Measurements from ENCODE around the gene SLCO2B1.

SLCO2B1 gene

DNA sequence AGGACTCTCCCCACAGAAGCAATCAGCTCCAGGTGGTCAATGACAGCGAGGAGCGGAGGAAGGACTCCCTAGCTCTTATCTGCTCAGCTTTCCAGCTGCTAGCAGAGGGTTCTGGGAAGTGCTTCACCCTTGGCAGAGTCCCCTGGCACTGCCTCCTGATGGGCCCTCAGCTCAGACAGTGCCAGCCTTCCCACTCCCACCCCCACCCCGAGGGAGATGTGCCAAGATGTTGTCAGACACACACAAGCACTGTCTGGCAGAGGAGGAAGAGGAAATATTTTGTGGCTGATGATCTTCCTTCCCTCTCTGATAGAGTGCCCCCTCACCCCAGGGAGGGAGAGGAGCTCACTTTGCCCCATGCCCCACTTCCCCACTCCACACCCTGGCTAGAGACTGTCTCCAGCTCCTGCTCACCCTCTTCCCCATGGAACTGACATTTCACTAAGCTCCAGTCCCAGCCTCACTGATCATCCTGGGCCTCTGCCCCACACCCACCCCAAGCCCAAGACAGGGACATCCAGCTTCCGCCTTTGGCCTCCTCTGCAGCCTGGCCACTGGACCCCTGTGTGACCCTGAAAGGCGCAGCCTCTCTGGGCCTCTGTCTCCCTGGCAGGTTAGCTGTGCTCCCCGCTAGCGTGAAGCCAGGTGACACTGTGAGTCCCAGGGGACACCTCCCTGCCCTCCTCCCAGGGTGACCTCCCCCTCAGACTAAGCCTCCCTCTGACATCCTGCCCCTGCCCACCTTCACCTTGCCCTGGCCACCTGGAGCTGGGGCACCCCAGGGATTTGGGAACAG, 44.5 kb downstream of the SLCO2B1 start:
- DNase-seq, result no peak

GRCh38 chr11:75196426-75196825, 45.5 kb downstream of the SLCO2B1 start:
- DNase-seq, result no peak

DNA sequence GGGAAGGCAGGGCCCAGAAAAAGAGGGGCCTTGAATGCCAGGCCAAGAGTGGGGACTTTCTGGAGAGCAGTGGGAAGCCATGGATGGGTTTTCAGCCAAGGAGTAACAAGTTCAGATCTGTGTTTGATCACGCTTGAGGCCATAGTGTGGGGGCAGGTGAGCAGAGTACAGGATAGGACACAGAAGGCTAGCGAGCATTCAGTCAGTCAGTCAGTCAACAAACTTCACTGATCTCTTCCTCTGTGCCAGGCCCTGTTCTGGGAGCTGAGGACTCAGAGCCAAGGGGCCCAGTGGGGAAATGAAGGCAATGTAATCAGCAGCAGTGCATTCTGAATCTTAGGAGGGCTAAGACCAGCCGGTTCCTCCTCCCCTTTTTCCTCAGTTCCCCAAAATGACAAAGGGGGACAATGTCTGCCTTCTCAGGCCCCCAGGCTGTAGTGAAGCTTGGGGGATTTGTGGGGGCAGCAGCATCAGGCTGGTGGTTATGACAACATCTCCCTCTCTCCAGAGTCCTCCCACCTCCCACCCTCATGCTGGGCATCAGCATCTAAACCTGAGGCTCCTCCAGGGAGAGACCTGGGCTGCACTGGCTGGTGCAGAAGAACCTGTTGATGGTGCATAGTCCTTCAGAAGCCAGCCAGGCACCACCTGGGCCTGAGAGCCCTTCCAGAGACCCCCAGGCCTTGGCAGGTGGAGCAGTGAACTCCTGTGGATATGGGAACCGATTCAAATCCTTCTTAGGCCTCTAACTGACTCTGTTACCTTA, 46.8 kb downstream of the SLCO2B1 start:
- DNase-seq, result no peak

- DNase-seq, result no peak
Measured at GRCh38 chr11:75198278-75198973, 47.5 kb downstream of the SLCO2B1 start.

- no peak for DNase-seq
Measured at GRCh38 chr11:75199412-75199955, 48.6 kb downstream of the SLCO2B1 start.

- DNase-seq, result no peak
Measured at GRCh38 chr11:75200051-75200450, 49.1 kb downstream of the SLCO2B1 start.

DNA sequence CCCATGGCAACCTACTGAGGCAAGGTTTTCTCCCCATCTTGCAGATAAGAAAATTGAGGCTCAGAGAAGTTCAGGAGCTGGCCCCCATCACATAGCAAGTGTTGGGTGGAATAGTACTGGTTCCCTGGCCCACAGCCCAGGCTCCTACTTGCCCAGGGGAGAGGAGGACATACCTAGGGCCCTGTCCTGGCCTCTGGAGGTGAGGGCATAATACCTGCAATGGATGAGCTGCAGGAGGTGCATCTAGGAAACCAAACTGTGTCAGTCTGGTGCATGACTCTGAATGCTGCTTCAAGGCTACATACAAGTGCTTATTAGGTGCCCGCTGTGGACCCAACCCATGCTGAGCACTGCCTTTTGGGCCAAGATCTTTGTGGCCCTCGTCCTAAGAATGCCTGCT, 49.6 kb downstream of the SLCO2B1 start:
- DNase-seq, result no peak

- DNase-seq, result no peak
Measured at GRCh38 chr11:75201771-75202170, 50.9 kb downstream of the SLCO2B1 start.

GRCh38 chr11:75202195-75202594, 51.3 kb downstream of the SLCO2B1 start:
- no peak for DNase-seq

DNA sequence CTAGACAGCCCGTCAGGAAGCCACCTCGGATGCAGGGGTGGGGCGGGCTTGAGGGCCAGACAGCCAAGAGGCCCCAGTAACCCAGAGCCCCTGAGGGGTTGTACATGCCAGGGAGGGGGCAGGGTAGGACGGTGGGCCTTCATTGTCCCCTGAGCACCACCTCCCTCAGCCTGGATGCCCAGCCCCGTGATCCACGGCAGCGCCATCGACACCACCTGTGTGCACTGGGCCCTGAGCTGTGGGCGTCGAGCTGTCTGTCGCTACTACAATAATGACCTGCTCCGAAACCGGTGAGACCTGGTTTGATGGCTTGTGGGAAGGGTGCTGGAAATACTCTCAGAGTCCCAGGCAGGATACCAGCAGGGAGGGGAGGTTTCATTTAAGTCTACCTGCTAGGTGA, 52.2 kb downstream of the SLCO2B1 start:
- DNase-seq, result no peak

- DNase-seq, result no peak
Measured at GRCh38 chr11:75203641-75204011, 52.7 kb downstream of the SLCO2B1 start.

DNA sequence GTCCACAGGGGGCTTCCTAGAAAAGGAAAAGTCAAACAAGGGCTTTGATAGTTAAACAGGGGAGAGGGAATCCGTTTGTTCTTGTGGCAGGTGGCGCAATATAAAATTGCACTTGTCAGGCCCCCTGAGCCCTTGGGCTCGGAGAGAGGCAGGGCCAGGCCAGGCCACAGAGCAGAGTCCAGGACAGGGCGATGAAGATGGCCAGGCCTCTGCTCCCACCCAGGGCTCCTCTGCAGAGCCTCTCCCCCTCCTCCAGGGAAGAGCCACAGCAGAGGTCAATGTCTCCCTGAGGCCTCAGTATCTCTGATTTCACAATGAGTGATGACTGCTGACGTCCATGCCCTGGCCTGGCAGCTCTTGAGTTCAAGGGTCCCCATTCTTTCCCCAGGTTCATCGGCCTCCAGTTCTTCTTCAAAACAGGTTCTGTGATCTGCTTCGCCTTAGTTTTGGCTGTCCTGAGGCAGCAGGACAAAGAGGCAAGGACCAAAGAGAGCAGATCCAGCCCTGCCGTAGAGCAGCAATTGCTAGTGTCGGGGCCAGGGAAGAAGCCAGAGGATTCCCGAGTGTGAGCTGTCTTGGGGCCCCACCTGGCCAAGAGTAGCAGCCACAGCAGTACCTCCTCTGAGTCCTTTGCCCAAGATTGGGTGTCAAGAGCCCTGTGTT, 53.2 kb downstream of the SLCO2B1 start:
- no peak for DNase-seq

GRCh38 chr11:75204685-75205563, 54.0 kb downstream of the SLCO2B1 start:
- DNase-seq, result peak; percentile 82

DNA sequence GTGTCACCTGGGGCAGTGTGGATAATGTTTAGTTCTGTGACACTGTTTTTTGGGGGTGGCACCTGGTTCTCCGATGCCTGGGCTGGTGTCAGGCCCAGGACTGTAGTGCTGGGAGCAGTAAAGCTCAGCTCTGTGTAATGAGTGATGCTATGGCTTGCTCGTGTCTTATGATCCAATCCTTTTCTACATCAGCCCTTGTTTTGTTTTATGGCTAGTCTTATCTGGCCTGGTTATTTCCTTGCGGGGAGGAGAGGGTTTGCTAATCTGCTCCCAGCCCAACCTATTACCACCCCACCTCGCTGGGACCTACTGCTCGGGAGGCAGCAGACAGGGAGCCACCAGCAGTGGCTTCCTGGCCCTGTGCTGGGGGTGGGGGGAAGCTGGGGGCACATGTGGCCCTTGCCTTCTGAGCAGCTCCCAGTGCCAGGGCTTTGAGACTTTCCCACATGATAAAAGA, 54.7 kb downstream of the SLCO2B1 start:
- no peak for DNase-seq

GRCh38 chr11:75208446-75208845, 57.5 kb downstream of the SLCO2B1 start:
- DNase-seq, result no peak

DNA sequence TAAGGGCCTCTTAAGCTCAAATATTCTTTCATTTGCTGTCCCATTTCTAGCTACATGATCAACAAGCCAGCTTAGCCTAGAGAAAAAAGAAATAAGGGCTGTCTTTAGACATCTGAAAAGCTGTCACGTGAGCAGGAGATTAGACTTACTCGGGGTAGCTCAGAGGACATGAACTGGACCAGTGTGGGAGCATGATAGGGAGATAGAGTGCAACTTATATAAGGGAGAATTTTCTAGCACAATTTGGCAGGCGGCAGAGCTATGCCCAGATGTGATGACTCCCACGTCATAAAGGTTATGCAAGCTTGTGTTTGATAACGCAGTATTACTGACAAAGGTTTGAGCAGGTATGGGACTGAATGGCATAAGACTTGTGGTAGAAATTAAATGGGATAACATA, 61.5 kb downstream of the SLCO2B1 start:
- DNase-seq, result no peak

GRCh38 chr11:75214411-75214821, 63.5 kb downstream of the SLCO2B1 start:
- DNase-seq, result peak; percentile 71

DNA sequence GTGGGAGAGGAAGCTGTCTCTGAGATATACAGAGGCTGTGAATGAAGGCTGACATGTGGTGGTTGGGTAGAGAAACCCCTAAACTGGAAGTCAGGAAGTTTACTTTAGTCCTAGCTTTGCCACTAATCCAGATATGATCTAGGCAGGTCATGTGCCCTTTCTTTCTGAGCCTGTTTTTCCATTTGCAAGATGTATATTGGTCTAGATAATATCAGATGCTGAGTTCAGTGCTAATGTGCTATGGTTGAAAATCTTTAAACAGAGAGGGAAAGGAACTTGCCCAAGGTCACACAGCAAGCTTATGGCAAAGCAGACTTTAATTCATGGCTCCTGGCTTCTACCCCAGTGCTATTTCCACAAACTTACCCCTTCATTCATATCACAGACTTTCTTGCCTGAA, 63.9 kb downstream of the SLCO2B1 start:
- no peak for DNase-seq

DNA sequence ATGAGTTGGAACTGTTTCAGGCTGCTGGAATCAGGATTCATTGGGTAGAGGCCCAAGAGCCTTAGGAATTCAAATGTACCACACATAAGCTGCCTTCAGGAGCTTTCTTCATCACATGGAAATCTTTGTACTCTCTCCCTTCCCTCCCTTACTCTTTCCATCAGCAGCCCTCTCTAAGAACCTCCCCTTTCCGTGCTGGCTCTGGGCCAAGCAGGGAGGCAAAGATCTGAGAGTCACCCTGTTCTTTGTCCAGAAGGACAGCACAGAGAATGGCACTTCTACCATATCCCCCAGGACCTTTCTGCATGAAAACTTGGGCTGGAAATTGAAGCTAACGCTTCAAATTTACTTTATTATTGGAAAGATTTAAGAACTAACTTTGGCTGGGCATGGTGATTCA, 69.0 kb downstream of the SLCO2B1 start:
- no peak for DNase-seq

DNA sequence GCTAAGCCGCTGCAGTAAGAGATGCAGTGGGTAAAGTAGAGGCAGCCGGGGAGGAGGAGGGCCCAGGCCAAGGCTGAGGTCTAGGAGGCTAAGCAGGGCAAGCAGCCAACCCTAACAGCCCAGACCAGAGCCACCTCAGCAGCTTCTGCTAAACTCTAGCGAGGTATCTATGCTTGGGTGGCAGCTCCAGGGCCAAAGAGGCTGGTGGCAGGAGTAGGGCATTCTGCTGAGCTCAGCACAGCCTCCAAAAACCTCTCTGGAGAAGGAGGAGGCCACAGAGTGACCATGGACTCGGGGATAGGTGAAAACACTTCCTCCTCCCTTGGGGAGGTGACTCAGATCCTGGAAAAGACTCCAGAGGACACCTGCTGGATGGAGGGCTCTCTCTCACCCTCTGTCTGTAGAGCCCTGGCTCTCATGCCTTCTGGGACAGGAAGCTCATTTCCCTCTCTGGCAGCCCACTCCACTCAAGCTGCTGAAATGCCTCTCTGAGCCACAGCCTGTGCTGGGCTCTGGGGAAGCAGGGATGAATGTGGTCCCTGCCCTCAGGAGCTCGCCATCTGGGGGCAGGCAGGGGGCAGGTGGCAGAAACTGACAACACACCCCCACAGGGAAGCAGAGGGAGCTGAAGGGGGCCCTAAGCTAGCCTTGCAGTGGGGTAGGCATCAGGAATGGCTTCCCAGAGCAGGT, 73.2 kb downstream of the SLCO2B1 start:
- DNase-seq, result peak; percentile 12

GRCh38 chr11:75225794-75226193, 74.9 kb downstream of the SLCO2B1 start:
- DNase-seq, result no peak

Measured in EL (cell line).